ENCODE measurements around the gene TUBA1B. TPM values are rescaled to one million over a fixed set of nuclear protein-coding genes. Genes with fewer than 3 reads are reported as not detected.

The TUBA1B gene
- polyA plus RNA-seq, 4 donors, result 196 to 1,168 (median 451) TPM

GRCh38 chr12:49121047-49121696, 10.0 kb downstream of the TUBA1B start:
- Histone ChIP-seq H3K4me3 (ENCODE audit: low read depth in 1 of 3, low read length in 3 of 3) (no peak overlapping the region), H3K27ac (ENCODE audit: low read depth in 1 of 3, low read length in 2 of 3) (no peak overlapping the region), H3K36me3 (ENCODE audit: control insufficient read depth in 3 of 3, insufficient read depth in 2 of 3, low read depth in 1 of 3, low read length in 3 of 3) (no peaks in the 10 kb centered on the region), H3K9me3 (ENCODE audit: control insufficient read depth in 2 of 2, insufficient read depth in 1 of 2, low read depth in 1 of 2, low read length in 1 of 2) (no peaks in the 10 kb centered on the region), H3K4me1 (ENCODE audit: control insufficient read depth in 3 of 3, insufficient read depth in 2 of 3, low read depth in 1 of 3, low read length in 2 of 3) (no peaks in the 10 kb centered on the region), H3K27me3 (ENCODE audit: control insufficient read depth in 3 of 3, insufficient read depth in 3 of 3, low read length in 3 of 3) (no peaks in the 10 kb centered on the region)
- DNase-seq (peak; percentile 72 to 83), FAIRE-seq (no peak)
- 19 to 36% (median 35%) methylated on average over 6 of the region's 6 CpGs for WGBS, 3 donors

- 24 to 35% (median 31%) methylated on average over 6 of the region's 6 CpGs for WGBS, 3 donors
- FAIRE-seq, result no peak
Observed at GRCh38 chr12:49111206-49111605, 20.0 kb downstream of the TUBA1B start.

GRCh38 chr12:49110464-49111155, 20.6 kb downstream of the TUBA1B start, which contains the start of gene LMBR1L:
LMBR1L (minus strand) TSS chr12:49110847; CDS start chr12:49110555, 292 bp downstream.
- peaks cover 0 to 12% (median 11%) of the 10 kb centered on the region in 3 donors for H3K36me3 ChIP-seq (ENCODE audit: control insufficient read depth in 3 of 3, insufficient read depth in 2 of 3, low read depth in 1 of 3, low read length in 3 of 3)
- peak within 1 kb of the TSS; percentile 89 to 96 (median 95) for H3K4me3 ChIP-seq (ENCODE audit: low read depth in 1 of 3, low read length in 3 of 3)
- FAIRE-seq, result no peak
- peaks cover 2 to 24% (median 8%) of the 10 kb centered on the region in 3 donors for H3K4me1 ChIP-seq (ENCODE audit: control insufficient read depth in 3 of 3, insufficient read depth in 2 of 3, low read depth in 1 of 3, low read length in 2 of 3)
- 0 to 1% (median 0%) methylated on average over 41 to 43 of the region's 43 CpGs for WGBS, 3 donors
- DNase-seq, result peak; percentile 98 to 99
- H3K9me3 ChIP-seq (ENCODE audit: control insufficient read depth in 2 of 2, insufficient read depth in 1 of 2, low read depth in 1 of 2, low read length in 1 of 2), result no peaks in the 10 kb centered on the region
- no peaks in the 10 kb centered on the region for H3K27me3 ChIP-seq (ENCODE audit: control insufficient read depth in 3 of 3, insufficient read depth in 3 of 3, low read length in 3 of 3)
- H3K27ac ChIP-seq (ENCODE audit: low read depth in 1 of 3, low read length in 2 of 3), result peak within 1 kb of the TSS; percentile 89 to 99 (median 98)

More at GRCh38 chr12:49111206-49111605, 20.0 kb downstream of the TUBA1B start:
- Histone ChIP-seq H3K4me3 (ENCODE audit: low read depth in 1 of 3, low read length in 3 of 3) (peak overlapping the region in 1 of 3 donors; percentile 96), H3K9me3 (ENCODE audit: control insufficient read depth in 2 of 2, insufficient read depth in 1 of 2, low read depth in 1 of 2, low read length in 1 of 2) (no peaks in the 10 kb centered on the region), H3K4me1 (ENCODE audit: control insufficient read depth in 3 of 3, insufficient read depth in 2 of 3, low read depth in 1 of 3, low read length in 2 of 3) (peaks cover 2 to 22% (median 8%) of the 10 kb centered on the region in 3 donors), H3K36me3 (ENCODE audit: control insufficient read depth in 3 of 3, insufficient read depth in 2 of 3, low read depth in 1 of 3, low read length in 3 of 3) (peaks cover 0 to 6% (median 5%) of the 10 kb centered on the region in 3 donors), H3K27ac (ENCODE audit: low read depth in 1 of 3, low read length in 2 of 3) (peak overlapping the region in 2 of 3 donors; percentile 98 to 99), H3K27me3 (ENCODE audit: control insufficient read depth in 3 of 3, insufficient read depth in 3 of 3, low read length in 3 of 3) (no peaks in the 10 kb centered on the region)
- DNase-seq, result no peak

- Histone ChIP-seq H3K27me3 (ENCODE audit: control insufficient read depth in 3 of 3, insufficient read depth in 3 of 3, low read length in 3 of 3) (no peaks in the 10 kb centered on the region), H3K4me1 (ENCODE audit: control insufficient read depth in 3 of 3, insufficient read depth in 2 of 3, low read depth in 1 of 3, low read length in 2 of 3) (peaks cover 2 to 27% (median 8%) of the 10 kb centered on the region in 3 donors), H3K36me3 (ENCODE audit: control insufficient read depth in 3 of 3, insufficient read depth in 2 of 3, low read depth in 1 of 3, low read length in 3 of 3) (peaks cover 0 to 20% (median 15%) of the 10 kb centered on the region in 3 donors), H3K4me3 (ENCODE audit: low read depth in 1 of 3, low read length in 3 of 3) (peak overlapping the region; percentile 89 to 96 (median 95)), H3K9me3 (ENCODE audit: control insufficient read depth in 2 of 2, insufficient read depth in 1 of 2, low read depth in 1 of 2, low read length in 1 of 2) (no peaks in the 10 kb centered on the region), H3K27ac (ENCODE audit: low read depth in 1 of 3, low read length in 2 of 3) (peak overlapping the region; percentile 89 to 99 (median 98))
- FAIRE-seq (no peak), DNase-seq (peak in 1 of 2 donors; percentile 50)
- 3 to 6% (median 4%) methylated on average over 29 to 33 of the region's 33 CpGs for WGBS, 3 donors
Observed at GRCh38 chr12:49109641-49110463, 21.3 kb downstream of the TUBA1B start.

- peaks cover 0 to 27% (median 18%) of the 10 kb centered on the region in 3 donors for H3K36me3 ChIP-seq (ENCODE audit: control insufficient read depth in 3 of 3, insufficient read depth in 2 of 3, low read depth in 1 of 3, low read length in 3 of 3)
Observed at GRCh38 chr12:49108958-49109404, 22.2 kb downstream of the TUBA1B start.

GRCh38 chr12:49105504-49106084, 25.6 kb downstream of the TUBA1B start:
- FAIRE-seq (no peak), DNase-seq (no peak)
- no peak overlapping the region for H3K4me3 ChIP-seq (ENCODE audit: low read depth in 1 of 3, low read length in 3 of 3)
- H3K4me1 ChIP-seq (ENCODE audit: control insufficient read depth in 3 of 3, insufficient read depth in 2 of 3, low read depth in 1 of 3, low read length in 2 of 3), result peaks cover 2 to 27% (median 8%) of the 10 kb centered on the region in 3 donors
- 79 to 91% (median 88%) methylated on average over 9 of the region's 9 CpGs for WGBS, 3 donors
- peaks cover 7 to 59% (median 34%) of the 10 kb centered on the region in 3 donors for H3K36me3 ChIP-seq (ENCODE audit: control insufficient read depth in 3 of 3, insufficient read depth in 2 of 3, low read depth in 1 of 3, low read length in 3 of 3)
- H3K9me3 ChIP-seq (ENCODE audit: control insufficient read depth in 2 of 2, insufficient read depth in 1 of 2, low read depth in 1 of 2, low read length in 1 of 2), result no peaks in the 10 kb centered on the region
- H3K27ac ChIP-seq (ENCODE audit: low read depth in 1 of 3, low read length in 2 of 3), result peak overlapping the region in 1 of 3 donors; percentile 52
- no peaks in the 10 kb centered on the region for H3K27me3 ChIP-seq (ENCODE audit: control insufficient read depth in 3 of 3, insufficient read depth in 3 of 3, low read length in 3 of 3)

More at GRCh38 chr12:49108958-49109404, 22.2 kb downstream of the TUBA1B start:
- 14 to 29% (median 22%) methylated on average over 4 of the region's 4 CpGs for WGBS, 3 donors
- Histone ChIP-seq H3K27ac (ENCODE audit: low read depth in 1 of 3, low read length in 2 of 3) (peak overlapping the region; percentile 77 to 99 (median 98)), H3K27me3 (ENCODE audit: control insufficient read depth in 3 of 3, insufficient read depth in 3 of 3, low read length in 3 of 3) (no peaks in the 10 kb centered on the region), H3K9me3 (ENCODE audit: control insufficient read depth in 2 of 2, insufficient read depth in 1 of 2, low read depth in 1 of 2, low read length in 1 of 2) (no peaks in the 10 kb centered on the region), H3K4me1 (ENCODE audit: control insufficient read depth in 3 of 3, insufficient read depth in 2 of 3, low read depth in 1 of 3, low read length in 2 of 3) (peaks cover 2 to 27% (median 8%) of the 10 kb centered on the region in 3 donors), H3K4me3 (ENCODE audit: low read depth in 1 of 3, low read length in 3 of 3) (peak overlapping the region in 2 of 3 donors; percentile 89 to 96)
- peak; percentile 90 to 92 for DNase-seq
- FAIRE-seq, result no peak

GRCh38 chr12:49104822-49105221, 26.4 kb downstream of the TUBA1B start:
- no peak for FAIRE-seq
- WGBS, 3 donors, result 56 to 81% (median 69%) methylated on average over 3 of the region's 3 CpGs

More at GRCh38 chr12:49104822-49105221, 26.4 kb downstream of the TUBA1B start:
- no peaks in the 10 kb centered on the region for H3K9me3 ChIP-seq (ENCODE audit: control insufficient read depth in 2 of 2, insufficient read depth in 1 of 2, low read depth in 1 of 2, low read length in 1 of 2)
- H3K4me3 ChIP-seq (ENCODE audit: low read depth in 1 of 3, low read length in 3 of 3), result no peak overlapping the region
- no peaks in the 10 kb centered on the region for H3K27me3 ChIP-seq (ENCODE audit: control insufficient read depth in 3 of 3, insufficient read depth in 3 of 3, low read length in 3 of 3)
- H3K27ac ChIP-seq (ENCODE audit: low read depth in 1 of 3, low read length in 2 of 3), result no peak overlapping the region
- H3K4me1 ChIP-seq (ENCODE audit: control insufficient read depth in 3 of 3, insufficient read depth in 2 of 3, low read depth in 1 of 3, low read length in 2 of 3), result peaks cover 2 to 27% (median 8%) of the 10 kb centered on the region in 3 donors
- no peak for DNase-seq
- H3K36me3 ChIP-seq (ENCODE audit: control insufficient read depth in 3 of 3, insufficient read depth in 2 of 3, low read depth in 1 of 3, low read length in 3 of 3), result peaks cover 7 to 64% (median 40%) of the 10 kb centered on the region in 3 donors
